PC-3 (cell line): ENCODE data around the gene TSPAN1. TPM values are rescaled to one million over a fixed set of nuclear protein-coding genes. Genes with fewer than 3 reads are reported as not detected.

Experiments
- ATAC-seq: fragments of 200-7000 bp; cut with Tn5 transposase; 2 replicates; pipeline ENCODE4 v1.9.1; 2020; ENCODE audit warnings: mild to moderate bottlenecking, moderate library complexity
- BruUV-seq: library from RNA; stranded (reverse); fragments of 400-500 nt; replicated peaks from 2 replicates; lab custom pipeline; 2021; lab: Mats Ljungman, UMichigan
- CTCF ChIA-PET: fragments of 300-600 bp; sonication (Branson Sonifier 250); formaldehyde crosslinking; loops from one replicate; lab custom pipeline; 2022; ENCODE audit warnings: antibody characterized with exemption; lab: Charles Lee
- POLR2A ChIA-PET: fragments of 300-600 bp; sonication (Branson Sonifier 250); formaldehyde crosslinking; loops from one replicate; lab custom pipeline; 2022; ENCODE audit warnings: antibody characterized with exemption; ENCODE audit not compliant: unreplicated experiment; lab: Charles Lee
- DNase-seq: peaks from one replicate; pipeline ENCODE4 v3.0.0-alpha.2; 2015
- H2AFZ ChIP-seq: fragments of 300-600 bp; sonication (generic); 2 replicates; pipeline ENCODE4 v1.6.0; 2016; ENCODE audit warnings: antibody characterized with exemption, low read length
- H3F3A ChIP-seq: fragments of 300-600 bp; sonication (generic); one replicate; pipeline ENCODE4 v1.6.0; 2017; ENCODE audit warnings: antibody characterized with exemption, low read length, control low read depth, mild to moderate bottlenecking; ENCODE audit not compliant: unreplicated experiment
- H3K27ac ChIP-seq: fragments of 300-600 bp; sonication (generic); 2 replicates; pipeline ENCODE4 v1.5.1; 2016; ENCODE audit warnings: mild to moderate bottlenecking, low read length
- H3K27me3 ChIP-seq: fragments of 300-600 bp; sonication (generic); 2 replicates; pipeline ENCODE4 v1.6.1; 2016; ENCODE audit warnings: low read length, mixed read lengths
- H3K36me3 ChIP-seq: fragments of 300-600 bp; sonication (generic); 2 replicates; pipeline ENCODE4 v1.6.1; 2016; ENCODE audit warnings: low read depth, mixed run types, low read length, mixed read lengths
- H3K4me1 ChIP-seq: fragments of 300-600 bp; sonication (generic); 2 replicates; pipeline ENCODE4 v1.5.1; 2016; ENCODE audit warnings: low read length; ENCODE audit not compliant: insufficient read depth
- H3K4me2 ChIP-seq: fragments of 300-600 bp; sonication (generic); 2 replicates; pipeline ENCODE4 v1.6.0; 2016; ENCODE audit warnings: low read length
- H3K4me3 ChIP-seq: fragments of 300-600 bp; sonication (generic); 2 replicates; pipeline ENCODE4 v1.5.1; 2016; ENCODE audit warnings: mild to moderate bottlenecking, low read length, mixed read lengths
- H3K79me2 ChIP-seq: fragments of 300-600 bp; sonication (generic); 2 replicates; pipeline ENCODE4 v1.6.1; 2017; ENCODE audit warnings: low read length, mixed read lengths
- H3K9ac ChIP-seq: fragments of 300-600 bp; sonication (generic); 2 replicates; pipeline ENCODE4 v1.6.0; 2016; ENCODE audit warnings: mild to moderate bottlenecking, low read length
- H3K9me2 ChIP-seq: fragments of 300-600 bp; sonication (generic); replicated peaks from 2 replicates; pipeline ENCODE4 v1.6.1; 2016; ENCODE audit warnings: mixed run types, low read length, mixed read lengths
- H3K9me3 ChIP-seq: fragments of 300-600 bp; sonication (generic); 2 replicates; pipeline ENCODE4 v1.6.1; 2016; ENCODE audit warnings: low read length, mixed read lengths
- H4K20me1 ChIP-seq: fragments of 300-600 bp; sonication (generic); 2 replicates; pipeline ENCODE4 v1.6.1; 2016; ENCODE audit warnings: low read length, mixed read lengths
- CTCF ChIP-seq: fragments of 300-600 bp; sonication (generic); conservative IDR thresholded peaks from 2 replicates; pipeline ENCODE4 v1.5.1; 2017; ENCODE audit warnings: antibody characterized with exemption, low read depth, mild to moderate bottlenecking, low read length
- EZH2 ChIP-seq: fragments of 300-600 bp; sonication (generic); IDR thresholded peaks from one replicate; pipeline ENCODE4 v1.6.1; 2017; ENCODE audit warnings: antibody characterized with exemption, mild to moderate bottlenecking, low read length; ENCODE audit not compliant: unreplicated experiment
- EZH2phosphoT487 ChIP-seq: fragments of 300-600 bp; sonication (generic); IDR thresholded peaks from 2 replicates; pipeline ENCODE4 v1.6.1; 2018; ENCODE audit warnings: mild to moderate bottlenecking, antibody characterized with exemption, low read length, borderline replicate concordance
- intact Hi-C: fragments of 100-400 bp; cut with micrococcal nuclease; formaldehyde crosslinking; loops from 2 replicates; pipeline ENCODE4 v1.9.0; 2023
- total RNA-seq: library from RNA; depleted of rRNA; stranded (reverse); fragments of >200 nt; gene quantifications from 2 replicates; pipeline ENCODE4 v1.2.3, GENCODE V29; 2014

The TSPAN1 gene
- total RNA-seq, 1 experiment from 2014 or later, result 33.7 TPM

DNA sequence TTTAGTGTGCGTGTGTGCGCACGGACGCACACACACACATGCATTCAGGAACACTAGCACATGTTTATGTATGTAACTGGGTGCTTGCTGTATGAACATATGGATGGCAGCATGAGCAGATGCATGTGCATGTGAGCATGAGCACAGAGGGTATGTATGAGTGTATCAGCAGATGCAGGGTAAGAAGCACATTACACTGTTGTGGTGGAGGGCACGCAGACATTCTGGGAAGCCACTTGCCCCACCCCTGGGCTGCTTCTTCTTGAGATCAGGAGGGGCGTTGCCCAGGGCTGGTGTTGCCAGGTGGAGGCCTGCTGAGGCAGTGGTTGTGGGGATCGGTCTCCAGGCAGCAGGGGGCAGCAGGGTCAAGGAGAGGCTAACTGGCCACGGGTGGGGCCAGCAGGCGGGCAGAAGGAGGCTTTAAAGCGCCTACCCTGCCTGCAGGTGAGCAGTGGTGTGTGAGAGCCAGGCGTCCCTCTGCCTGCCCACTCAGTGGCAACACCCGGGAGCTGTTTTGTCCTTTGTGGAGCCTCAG, 5.3 kb downstream of the TSPAN1 start:
- no peaks in the 10 kb centered on the region for H3K27me3 ChIP-seq
- no TSS peak for BruUV-seq
- ChIA-PET CTCF (interaction anchor here (0.6 to 1.8 kb wide), 3 partner anchors 94 to 144 kb away, joined by 3 to 13 read pairs (median 4); no protein-coding TSS in a partner anchor), POLR2A (no interaction called here)
- peak overlapping the region; percentile 54; the same call in 1 of the 2 replicates for H3K4me3 ChIP-seq
- H2AFZ ChIP-seq, result peak overlapping the region; percentile 71; the same call in 1 of the 2 replicates
- peaks cover 4% of the 10 kb centered on the region; the same call in 1 of the 2 replicates for H3K36me3 ChIP-seq
- TF ChIP-seq CTCF (peak; percentile 59), EZH2phosphoT487 (no peak)
- intact Hi-C loops, result no loop called here
- H4K20me1 ChIP-seq, result no peaks in the 10 kb centered on the region
- peaks cover 6% of the 10 kb centered on the region; the same call in 1 of the 2 replicates for H3K79me2 ChIP-seq
- ATAC-seq (peak; percentile 32), DNase-seq (peak; percentile 72)
- no peaks in the 10 kb centered on the region for H3K9me2 ChIP-seq
- peaks cover 34% of the 10 kb centered on the region for H3F3A ChIP-seq
- peak overlapping the region; percentile 81 for H3K4me2 ChIP-seq
- peak overlapping the region; percentile 85 for H3K9ac ChIP-seq
- no peaks in the 10 kb centered on the region for H3K9me3 ChIP-seq
- peaks cover 56% of the 10 kb centered on the region for H3K4me1 ChIP-seq
- peak overlapping the region; percentile 99 for H3K27ac ChIP-seq

DNA sequence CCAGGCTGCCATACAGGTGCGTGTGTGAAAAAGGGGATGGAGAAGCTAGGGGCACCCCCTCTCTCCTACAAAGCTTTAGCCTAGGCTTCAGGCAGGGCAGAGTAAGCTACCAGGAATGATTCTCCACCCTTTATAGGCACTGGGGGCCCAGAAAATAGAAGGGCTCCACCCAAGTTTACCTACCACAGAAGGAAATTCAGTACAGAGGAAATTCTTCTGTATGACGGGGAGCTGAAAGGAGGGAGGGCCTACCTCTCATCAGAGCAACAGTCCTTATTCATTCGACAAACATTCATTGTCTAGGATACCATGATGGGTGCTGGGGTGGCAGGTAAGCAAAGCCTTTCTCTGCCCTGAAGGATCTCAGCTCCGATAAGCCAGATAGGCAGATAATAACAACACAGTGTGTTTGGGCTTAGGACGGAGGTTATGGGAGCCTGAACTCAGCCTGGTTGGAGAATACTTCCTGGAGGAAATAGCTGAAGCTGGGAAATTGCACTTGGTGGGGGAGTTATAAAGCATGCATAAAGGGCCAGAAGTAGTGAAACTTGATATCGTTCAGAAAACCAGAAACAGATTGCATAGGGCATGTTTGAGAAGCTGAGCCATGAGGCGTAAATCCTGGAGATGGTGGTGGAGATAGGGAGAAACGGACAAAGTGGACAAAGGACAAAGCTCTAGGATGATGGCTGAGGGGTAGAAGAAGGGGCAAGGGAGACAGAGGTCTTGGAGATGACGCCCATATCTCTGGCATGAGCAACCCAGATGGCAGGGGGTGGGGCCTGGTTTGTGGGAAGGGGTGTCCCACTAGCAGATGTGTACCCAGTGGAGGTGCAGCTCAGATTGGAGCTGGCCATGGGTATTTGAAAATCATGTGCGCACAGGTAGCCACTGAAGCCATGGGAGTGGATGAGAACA, 6.7 kb downstream of the TSPAN1 start:
- Histone ChIP-seq H2AFZ (peak overlapping the region; percentile 63), H3K9ac (peak overlapping the region; percentile 85), H3K4me3 (peak overlapping the region; percentile 54), H3K4me1 (peaks cover 61% of the 10 kb centered on the region), H3K9me2 (no peaks in the 10 kb centered on the region), H3K27me3 (no peaks in the 10 kb centered on the region), H3K79me2 (peaks cover 10% of the 10 kb centered on the region), H3F3A (peaks cover 34% of the 10 kb centered on the region), H3K27ac (peak overlapping the region; percentile 99), H3K9me3 (no peaks in the 10 kb centered on the region), H3K36me3 (peaks cover 13% of the 10 kb centered on the region; the same call in 1 of the 2 replicates), H3K4me2 (peak overlapping the region; percentile 81), H4K20me1 (no peaks in the 10 kb centered on the region)
- TF ChIP-seq EZH2 (no peak), CTCF (no peak), EZH2phosphoT487 (no peak)
- POLR2A ChIA-PET, result interaction anchor here (0.6 to 1.1 kb wide), 3 partner anchors 47 to 226 kb away, joined by 3 to 4 read pairs (median 4); no protein-coding TSS in a partner anchor
- CTCF ChIA-PET, result interaction anchor here (0.6 to 3.7 kb wide), 5 partner anchors 16 to 146 kb away, joined by 3 to 58 read pairs (median 4); no protein-coding TSS in a partner anchor
- TSS peak; percentile 23 for BruUV-seq
- intact Hi-C loops, result no loop called here
- ATAC-seq, result peak; percentile 11
- DNase-seq, result peak; percentile 83
